HepG2 (cell line): ENCODE data around the gene SESN2. TPM values are rescaled to one million over a fixed set of nuclear protein-coding genes. Genes with fewer than 3 reads are reported as not detected.

Experiments
- AHR ChIP-seq: IDR thresholded peaks from 2 replicates; pipeline ENCODE4 v1.6.1; 2018; ENCODE audit warnings: missing genetic modification reagents, missing compliant biosample characterization
- CEBPB ChIP-seq: IDR thresholded peaks from 2 replicates; pipeline ENCODE4 v1.6.1; 2011; ENCODE audit warnings: low read depth, low read length, improper control_type of control experiment, borderline replicate concordance
- CHCHD3 ChIP-seq: sonication (generic); formaldehyde crosslinking; IDR thresholded peaks from 2 replicates; pipeline ENCODE4 v1.8.0; 2022; ENCODE audit warnings: mild to moderate bottlenecking, missing genetic modification reagents, moderate library complexity
- HIC2 ChIP-seq: sonication (generic); formaldehyde crosslinking; IDR thresholded peaks from 2 replicates; pipeline ENCODE4 v1.9.0; 2022; ENCODE audit warnings: low read depth, missing genetic modification reagents
- HNRNPL ChIP-seq: fragments of 200-400 bp; formaldehyde crosslinking; IDR thresholded peaks from 2 replicates; pipeline ENCODE4 v1.6.1; 2017; ENCODE audit warnings: mild to moderate bottlenecking, low read depth, low read length
- IRF1 ChIP-seq: sonication (generic); formaldehyde crosslinking; IDR thresholded peaks from 2 replicates; pipeline ENCODE4 v1.4.0; 2020; ENCODE audit warnings: low read depth, mild to moderate bottlenecking, missing genetic modification reagents
- KLF6 ChIP-seq: IDR thresholded peaks from 2 replicates; pipeline ENCODE4 v1.8.0; 2016; ENCODE audit warnings: missing biosample characterization, missing genetic modification reagents
- MAFF ChIP-seq: IDR thresholded peaks from 2 replicates; pipeline ENCODE4 v1.6.1; 2011; ENCODE audit warnings: low read depth, low read length, improper control_type of control experiment
- NBN ChIP-seq: fragments of 450-650 bp; conservative IDR thresholded peaks from 2 replicates; pipeline ENCODE4 v1.6.1; 2017
- POLR2AphosphoS5 ChIP-seq: IDR thresholded peaks from 2 replicates; pipeline ENCODE4 v1.6.1; 2012; ENCODE audit warnings: low read depth, low read length
- RBAK ChIP-seq: sonication (generic); formaldehyde crosslinking; IDR thresholded peaks from 2 replicates; pipeline ENCODE4 v1.5.1; 2020; ENCODE audit warnings: mild to moderate bottlenecking, missing genetic modification reagents
- RXRA ChIP-seq: sonication (generic); formaldehyde crosslinking; IDR thresholded peaks from 2 replicates; pipeline ENCODE4 v1.5.1; 2020; ENCODE audit warnings: missing genetic modification reagents
- SIN3B ChIP-seq: fragments of 150-350 bp; IDR thresholded peaks from 2 replicates; pipeline ENCODE4 v1.6.1; 2014; ENCODE audit warnings: low read length
- SMAD9 ChIP-seq: sonication (generic); formaldehyde crosslinking; IDR thresholded peaks from 2 replicates; pipeline ENCODE4 v1.5.1; 2020; ENCODE audit warnings: mild to moderate bottlenecking, missing genetic modification reagents
- SMYD3 ChIP-seq: sonication (generic); formaldehyde crosslinking; IDR thresholded peaks from 2 replicates; pipeline ENCODE4 v1.8.1; 2023; ENCODE audit warnings: mild to moderate bottlenecking, missing genetic modification reagents
- THAP11 ChIP-seq: IDR thresholded peaks from 2 replicates; pipeline ENCODE4 v1.6.1; 2016; ENCODE audit warnings: missing biosample characterization, missing genetic modification reagents
- U2AF1 ChIP-seq: fragments of 200-400 bp; formaldehyde crosslinking; optimal IDR thresholded peaks from 2 replicates; pipeline ENCODE3; 2017; ENCODE audit warnings: mild to moderate bottlenecking, low read depth, low read length
- ZIK1 ChIP-seq: sonication (generic); formaldehyde crosslinking; IDR thresholded peaks from 2 replicates; pipeline ENCODE4 v1.5.0; 2020; ENCODE audit warnings: mild to moderate bottlenecking, low read depth, missing genetic modification reagents, borderline replicate concordance
- ZNF235 ChIP-seq: sonication (generic); formaldehyde crosslinking; IDR thresholded peaks from 2 replicates; pipeline ENCODE4 v1.8.1; 2023; ENCODE audit warnings: mild to moderate bottlenecking, missing genetic modification reagents, borderline replicate concordance
- ZNF292 ChIP-seq: sonication (generic); formaldehyde crosslinking; IDR thresholded peaks from 2 replicates; pipeline ENCODE4 v1.8.1; 2022; ENCODE audit warnings: mild to moderate bottlenecking, low read depth, missing genetic modification reagents, borderline replicate concordance
- ZNF468 ChIP-seq: sonication (generic); formaldehyde crosslinking; IDR thresholded peaks from 2 replicates; pipeline ENCODE4 v1.8.0; 2022; ENCODE audit warnings: mild to moderate bottlenecking, moderate library complexity, missing genetic modification reagents
- ZNF652 ChIP-seq: IDR thresholded peaks from 2 replicates; pipeline ENCODE4 v1.6.1; 2016; ENCODE audit warnings: low read depth, borderline replicate concordance
- ZNF687 ChIP-seq: sonication (generic); formaldehyde crosslinking; IDR thresholded peaks from 2 replicates; pipeline ENCODE4 v1.5.1; 2020; ENCODE audit warnings: mild to moderate bottlenecking, missing genetic modification reagents, moderate library complexity
- ZSCAN25 ChIP-seq: sonication (generic); formaldehyde crosslinking; IDR thresholded peaks from 2 replicates; pipeline ENCODE4 v1.8.0; 2022; ENCODE audit warnings: mild to moderate bottlenecking, missing genetic modification reagents
- polyA plus RNA-seq, 8 experiments: library from polyadenylated mRNA; depleted of rRNA in 3 of 8; stranded (reverse) in 7 of 8; unstranded in 1 of 8; fragments of >200 nt; fragmentation: Illumina TruSeq in 4 of 8; extraction: Trizol in 4 of 8; gene quantifications; 2 replicates each; pipeline versions ENCODE4 v1.2.1 to v1.2.3, GENCODE V29; 2011 to 2016; ENCODE audit warnings: low read depth in 4 of 8, missing spikeins in 1 of 8, mixed read lengths in 1 of 8; ENCODE audit not compliant: insufficient read depth in 1 of 8
- total RNA-seq, 5 experiments: library from RNA; depleted of rRNA; stranded (reverse); fragments of >200 nt; fragmentation: Illumina TruSeq; extraction: Trizol; gene quantifications; 2 replicates each; pipeline ENCODE4 v1.2.3, GENCODE V29; 2016; ENCODE audit warnings: low read depth in 1 of 5

SESN2 gene
- total and polyA plus RNA-seq, 2 of the 13 experiments (the other 11 are each of a cell fraction or from before 2014, with no cell fraction given): 13.2 to 19.1 TPM

- TF ChIP-seq ZIK1 (CRISPR knock-in tag) (no peak), MAFF (no peak), POLR2AphosphoS5 (peak; percentile 98), ZNF687 (CRISPR knock-in tag) (peak; percentile 89), CEBPB (no peak), RXRA (CRISPR knock-in tag) (peak; percentile 63; the same call in 1 of the 2 replicates), CHCHD3 (CRISPR knock-in tag) (peak; percentile 77; the same call in 1 of the 2 replicates), ZNF292 (CRISPR knock-in tag) (peak; percentile 62), ZNF652 (CRISPR knock-in tag) (peak; percentile 30; the same call in 1 of the 2 replicates), ZSCAN25 (CRISPR knock-in tag) (no peak; the same call in 1 of the 2 replicates), KLF6 (CRISPR knock-in tag) (peak; percentile 81; the same call in 1 of the 2 replicates), SMAD9 (CRISPR knock-in tag) (no peak), THAP11 (CRISPR knock-in tag) (peak; percentile 82), AHR (peak; percentile 43; the same call in 1 of the 2 replicates), ZNF235 (CRISPR knock-in tag) (no peak), HIC2 (CRISPR knock-in tag) (0 out of 2 replicates have a peak, but pooled peaks have one; percentile 16), SIN3B (no peak), HNRNPL (peak; percentile 71; the same call in 1 of the 2 replicates), IRF1 (CRISPR knock-in tag) (no peak), NBN (no peak), RBAK (CRISPR knock-in tag) (peak; percentile 79; the same call in 1 of the 2 replicates), ZNF468 (CRISPR knock-in tag) (no peak), U2AF1 (no peak), SMYD3 (CRISPR knock-in tag) (peak; percentile 89; the same call in 1 of the 2 replicates)
Observed at GRCh38 chr1:28235755-28236655, 23.3 kb upstream of the SESN2 start, which contains the start of gene ATP5IF1 (continued).
